GM13977 (cell line): Measurements from ENCODE around the gene GPX2.

Experiments used
- DNase-seq: peaks from one replicate; pipeline ENCODE4 v3.0.0; 2012; ENCODE audit warnings: low spot score
- CTCF ChIP-seq: IDR thresholded peaks from 2 replicates; pipeline ENCODE4 v1.5.1; 2012; ENCODE audit warnings: mild to moderate bottlenecking, control low read depth; ENCODE audit not compliant: insufficient read depth; ENCODE audit errors: extremely low read depth, missing control alignments
- in situ Hi-C: fragments of 300-500 bp; cut with MboI; formaldehyde crosslinking; loops from one replicate; pipeline ENCODE4 v1.12.0; 2022; ENCODE audit warnings: low sequenced_read_pairs, low pct_unique_long_range_greater_than_20kb, mixed read lengths, inconsistent platforms; ENCODE audit not compliant: unreplicated experiment

GPX2 gene

GRCh38 chr14:64889352-64889751 is 53.2 kb downstream of the GPX2 start:
- no peak for TF ChIP-seq CTCF
- no peak for DNase-seq
- in situ Hi-C loops = loop anchor here (10.0 kb wide), 1 partner anchor 65 kb away; no protein-coding TSS in a partner anchor
